OCI-LY1 (cell line): ENCODE data around the gene LRRC70.

ENCODE experiments used
- EZH2 ChIP-seq: fragments of 200-600 bp; sonication (generic), shearing (Covaris generic); IDR thresholded peaks from 2 replicates; pipeline ENCODE4 v1.8.0; 2017; ENCODE audit warnings: borderline replicate concordance, mixed run types, mild to moderate bottlenecking, antibody characterized with exemption, low read length, moderate library complexity, mixed read lengths
- TF ChIP-seq, protein P1 (sequence below): fragments of 200-600 bp; sonication (generic), shearing (Covaris generic); IDR thresholded peaks from 2 replicates; pipeline ENCODE4 v1.5.1; 2017; ENCODE audit warnings: mild to moderate bottlenecking, antibody characterized with exemption, low read length, moderate library complexity, mixed read lengths

- TF ChIP-seq EZH2, result no peak
- TF ChIP-seq, protein P1, sequence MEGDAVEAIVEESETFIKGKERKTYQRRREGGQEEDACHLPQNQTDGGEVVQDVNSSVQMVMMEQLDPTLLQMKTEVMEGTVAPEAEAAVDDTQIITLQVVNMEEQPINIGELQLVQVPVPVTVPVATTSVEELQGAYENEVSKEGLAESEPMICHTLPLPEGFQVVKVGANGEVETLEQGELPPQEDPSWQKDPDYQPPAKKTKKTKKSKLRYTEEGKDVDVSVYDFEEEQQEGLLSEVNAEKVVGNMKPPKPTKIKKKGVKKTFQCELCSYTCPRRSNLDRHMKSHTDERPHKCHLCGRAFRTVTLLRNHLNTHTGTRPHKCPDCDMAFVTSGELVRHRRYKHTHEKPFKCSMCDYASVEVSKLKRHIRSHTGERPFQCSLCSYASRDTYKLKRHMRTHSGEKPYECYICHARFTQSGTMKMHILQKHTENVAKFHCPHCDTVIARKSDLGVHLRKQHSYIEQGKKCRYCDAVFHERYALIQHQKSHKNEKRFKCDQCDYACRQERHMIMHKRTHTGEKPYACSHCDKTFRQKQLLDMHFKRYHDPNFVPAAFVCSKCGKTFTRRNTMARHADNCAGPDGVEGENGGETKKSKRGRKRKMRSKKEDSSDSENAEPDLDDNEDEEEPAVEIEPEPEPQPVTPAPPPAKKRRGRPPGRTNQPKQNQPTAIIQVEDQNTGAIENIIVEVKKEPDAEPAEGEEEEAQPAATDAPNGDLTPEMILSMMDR, result no peak
These were observed 1.1 kb upstream of the LRRC70 start for GRCh38 chr5:62577488-62577887.
